Germinal center (tissue), 1 donor: Measurements from ENCODE around the gene ANKS1A.

Experiments
- DNase-seq: peaks from one replicate; pipeline ENCODE4 v3.0.0; 2012; ENCODE audit warnings: mixed read lengths, low spot score

The ANKS1A gene

GRCh38 chr6:35043381-35044130 lies 154.5 kb downstream of the ANKS1A start:
- DNase-seq, result no peak

GRCh38 chr6:35044145-35044745 lies 155.2 kb downstream of the ANKS1A start:
- DNase-seq, result no peak

GRCh38 chr6:35044761-35045421 lies 155.8 kb downstream of the ANKS1A start:
- no peak for DNase-seq

GRCh38 chr6:35046103-35046502 lies 157.0 kb downstream of the ANKS1A start:
- DNase-seq, result no peak

GRCh38 chr6:35046862-35047261 lies 157.8 kb downstream of the ANKS1A start:
- no peak for DNase-seq

GRCh38 chr6:35047265-35048011 lies 158.4 kb downstream of the ANKS1A start:
- no peak for DNase-seq

GRCh38 chr6:35048031-35048613 lies 159.1 kb downstream of the ANKS1A start:
- DNase-seq, result no peak

GRCh38 chr6:35048631-35049083 lies 159.6 kb downstream of the ANKS1A start:
- no peak for DNase-seq

GRCh38 chr6:35049156-35049735 lies 160.2 kb downstream of the ANKS1A start:
- DNase-seq, result no peak

- no peak for DNase-seq
These were observed 161.1 kb downstream of the ANKS1A start for GRCh38 chr6:35049900-35050756.

- DNase-seq, result no peak
These were observed 161.8 kb downstream of the ANKS1A start for GRCh38 chr6:35050757-35051330.

- DNase-seq, result no peak
These were observed 162.3 kb downstream of the ANKS1A start for GRCh38 chr6:35051396-35051795.

- DNase-seq, result no peak
These were observed 163.0 kb downstream of the ANKS1A start for GRCh38 chr6:35051997-35052583.

GRCh38 chr6:35052694-35053565 lies 163.9 kb downstream of the ANKS1A start:
- DNase-seq, result no peak

- no peak for DNase-seq
These were observed 164.6 kb downstream of the ANKS1A start for GRCh38 chr6:35053701-35054100.

- no peak for DNase-seq
These were observed 165.2 kb downstream of the ANKS1A start for GRCh38 chr6:35054106-35054742.

- no peak for DNase-seq
These were observed 165.7 kb downstream of the ANKS1A start for GRCh38 chr6:35054743-35055130.

GRCh38 chr6:35055891-35056290 lies 166.8 kb downstream of the ANKS1A start:
- no peak for DNase-seq
